Effector CD8-positive, alpha-beta T cell (primary cell): Measurements from ENCODE around the gene NLK.

ENCODE experiments used
- DNase-seq: peaks from one replicate; lab custom pipeline; 2025; lab: John Stamatoyannopoulos, UW

NLK gene

DNA sequence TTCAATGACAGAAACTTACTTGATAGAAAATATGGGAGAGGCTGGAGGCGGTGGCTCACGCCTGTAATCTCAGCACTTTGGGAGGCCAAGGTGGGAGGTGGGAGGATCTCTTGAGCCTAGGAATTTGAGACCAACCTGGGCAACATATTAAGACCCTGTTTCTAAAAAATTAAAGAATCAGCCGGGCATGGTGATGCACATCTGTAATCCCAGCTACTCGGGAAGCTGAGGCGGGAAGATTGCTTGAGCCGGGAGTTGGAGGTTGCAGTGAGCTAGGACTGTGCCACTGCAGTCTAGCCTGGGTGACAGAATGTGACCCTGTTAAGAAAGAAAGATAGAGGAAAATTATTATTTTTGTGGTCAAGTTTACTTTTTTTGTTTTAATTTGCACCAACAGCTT is 2.1 kb upstream of the NLK start:
- DNase-seq = no peak

DNA sequence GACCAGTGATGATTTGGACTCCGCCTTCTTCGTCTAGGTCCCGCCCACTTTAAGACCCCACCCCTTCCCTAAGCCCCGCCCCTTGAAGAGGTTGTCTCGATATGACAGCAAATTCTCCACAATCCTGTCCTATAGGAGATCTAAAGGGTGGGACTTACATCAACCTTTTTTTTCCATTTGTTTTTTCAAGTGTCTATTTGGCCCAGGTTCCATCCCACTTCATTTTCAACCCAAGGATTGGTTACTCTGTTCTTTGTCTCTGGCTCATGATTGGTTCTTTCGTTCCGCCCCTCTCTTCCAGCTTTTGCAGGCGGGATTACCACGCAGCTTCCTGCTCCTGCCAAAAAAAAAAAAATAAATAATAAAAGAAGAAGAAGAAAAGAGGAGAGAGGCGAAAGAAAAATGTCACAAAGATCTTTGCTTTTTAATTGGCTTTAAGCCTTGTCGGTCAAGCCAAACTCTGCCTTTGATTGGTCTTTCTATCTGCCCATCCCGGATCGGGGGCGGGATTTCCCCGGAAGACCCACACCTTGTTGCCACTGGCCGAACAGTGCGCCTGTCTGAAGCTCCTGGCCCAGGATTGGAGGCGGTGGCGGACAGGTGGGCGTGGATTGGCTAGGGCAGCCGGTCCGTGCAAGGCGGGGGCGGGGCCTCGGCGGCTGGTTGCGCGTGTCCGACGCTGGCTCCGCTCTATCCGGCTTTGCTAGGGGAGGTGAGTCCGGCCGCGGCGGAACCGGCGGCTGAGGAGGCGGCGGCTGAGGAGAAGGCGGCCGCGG is 1.2 kb upstream of the NLK start:
- peak; percentile 97 for DNase-seq

- DNase-seq = no peak
Observed at GRCh38 chr17:28041844-28042656, 427 bp upstream of the NLK start.

GRCh38 chr17:28042721-28043291 is 329 bp downstream of the NLK start:
- no peak for DNase-seq

- DNase-seq = no peak
Observed at GRCh38 chr17:28043296-28043695, 819 bp downstream of the NLK start.

DNA sequence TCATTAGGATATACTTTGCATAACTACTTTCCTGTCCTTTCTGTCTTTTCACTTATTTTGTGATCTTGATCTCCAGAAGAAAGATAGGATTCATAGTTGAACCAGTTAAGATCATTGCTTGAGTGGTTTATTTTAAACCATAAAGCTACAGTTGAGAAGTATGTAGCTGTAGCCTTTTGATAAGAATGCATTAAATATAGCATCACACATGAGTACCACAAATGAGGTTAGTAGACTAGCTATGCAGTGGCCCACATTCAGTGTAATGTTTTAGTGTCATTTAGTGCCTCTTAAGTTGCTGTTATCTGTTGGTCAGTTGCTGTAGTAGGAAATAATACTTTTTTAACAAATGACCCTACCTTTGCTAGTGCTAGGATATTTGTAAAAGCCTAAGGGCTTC is 1.3 kb downstream of the NLK start:
- no peak for DNase-seq

DNA sequence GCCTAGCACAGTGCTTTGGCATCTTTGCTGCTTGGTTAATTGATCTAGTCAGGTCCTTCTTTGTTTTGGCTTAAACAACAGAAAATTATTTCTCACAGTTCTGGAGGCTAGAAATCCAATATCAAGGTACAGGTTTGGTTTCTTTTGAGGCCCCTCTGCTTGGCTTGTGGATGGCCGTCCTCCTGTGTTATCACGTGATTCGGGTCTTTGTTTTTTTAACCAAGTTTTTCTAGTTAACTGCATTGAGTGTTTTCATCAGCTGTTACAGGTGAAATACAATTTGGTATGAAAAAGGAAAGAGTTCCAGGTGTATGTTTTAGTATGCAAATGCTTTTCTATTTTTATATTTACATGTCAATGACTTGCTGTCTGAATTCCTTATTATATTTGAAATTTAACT is 2.8 kb downstream of the NLK start:
- DNase-seq = no peak

DNA sequence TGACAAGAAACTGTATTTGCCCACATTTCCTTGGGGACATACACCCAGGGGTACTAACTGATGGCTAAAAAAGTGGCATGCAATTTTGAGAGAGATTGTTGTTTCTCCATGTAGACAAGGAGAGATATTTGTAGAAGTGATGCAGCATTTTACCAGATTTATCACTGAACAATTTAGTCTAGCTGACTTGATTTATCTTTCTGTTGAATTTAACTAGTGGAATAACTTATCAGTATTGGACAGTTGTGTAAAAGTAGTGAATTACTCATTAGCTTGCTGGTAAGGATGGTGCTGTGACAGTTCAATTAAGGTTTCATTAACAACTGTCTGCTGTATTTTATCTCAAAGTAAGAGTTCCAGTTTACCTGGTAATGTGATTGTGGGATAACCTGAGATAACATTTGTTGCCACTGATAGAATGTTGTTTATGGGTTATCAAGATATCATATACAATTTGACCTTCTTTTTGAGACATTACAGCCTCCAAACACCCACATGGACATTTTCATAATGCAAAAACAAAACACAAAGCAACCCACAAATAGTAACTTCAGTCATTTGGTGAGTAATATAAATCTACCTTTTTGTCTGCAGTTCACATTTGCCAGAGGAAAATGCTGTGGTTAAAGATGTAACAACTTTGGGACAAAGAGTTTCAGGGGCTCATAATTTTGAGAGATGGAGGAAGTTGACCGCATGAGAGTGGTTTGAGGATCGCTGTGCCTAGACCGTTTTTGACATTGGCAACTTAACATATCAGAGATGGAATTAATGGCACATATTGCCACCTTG is 3.8 kb downstream of the NLK start:
- DNase-seq = no peak

DNA sequence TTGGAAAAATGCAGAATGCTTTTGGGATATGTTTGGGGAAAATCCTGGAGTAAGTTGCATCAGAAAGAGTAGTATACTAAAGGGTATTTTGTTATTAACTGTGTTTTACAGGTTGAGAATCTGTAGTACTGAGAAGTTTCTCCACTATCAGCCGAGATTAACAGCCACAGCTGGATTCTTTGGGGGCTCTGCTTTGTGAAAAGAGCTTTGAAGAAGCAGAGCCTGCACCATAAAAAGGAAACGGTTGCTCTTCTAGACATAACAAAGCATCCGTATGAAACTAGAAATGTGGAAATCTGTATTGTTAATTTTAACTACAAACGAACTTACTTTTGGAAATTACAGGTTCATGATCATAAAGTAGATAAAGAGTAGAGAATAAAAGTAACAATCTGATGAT is 5.3 kb downstream of the NLK start:
- DNase-seq = no peak

DNA sequence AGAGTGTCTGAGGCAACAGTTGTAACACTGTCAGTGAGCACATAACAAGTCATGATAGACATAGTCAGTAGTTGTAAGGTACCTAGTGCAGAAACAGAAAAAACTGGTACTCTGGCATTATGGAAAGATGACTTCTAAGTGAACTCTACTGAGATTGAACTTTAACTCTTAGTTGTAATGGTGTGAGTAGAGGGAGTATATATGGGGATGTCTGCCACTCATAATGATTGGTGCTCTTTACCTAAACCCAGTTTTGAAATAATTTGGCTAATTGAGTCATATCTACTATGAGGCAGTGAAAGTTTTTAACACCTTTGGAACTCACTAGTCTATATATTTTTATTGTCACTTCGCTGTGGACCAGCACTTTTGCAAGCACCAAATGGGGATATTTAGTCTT is 6.6 kb downstream of the NLK start:
- DNase-seq = no peak

- no peak for DNase-seq
Observed at GRCh38 chr17:28053044-28053670, 10.7 kb downstream of the NLK start.

GRCh38 chr17:28053725-28054124 is 11.2 kb downstream of the NLK start:
- no peak for DNase-seq

DNA sequence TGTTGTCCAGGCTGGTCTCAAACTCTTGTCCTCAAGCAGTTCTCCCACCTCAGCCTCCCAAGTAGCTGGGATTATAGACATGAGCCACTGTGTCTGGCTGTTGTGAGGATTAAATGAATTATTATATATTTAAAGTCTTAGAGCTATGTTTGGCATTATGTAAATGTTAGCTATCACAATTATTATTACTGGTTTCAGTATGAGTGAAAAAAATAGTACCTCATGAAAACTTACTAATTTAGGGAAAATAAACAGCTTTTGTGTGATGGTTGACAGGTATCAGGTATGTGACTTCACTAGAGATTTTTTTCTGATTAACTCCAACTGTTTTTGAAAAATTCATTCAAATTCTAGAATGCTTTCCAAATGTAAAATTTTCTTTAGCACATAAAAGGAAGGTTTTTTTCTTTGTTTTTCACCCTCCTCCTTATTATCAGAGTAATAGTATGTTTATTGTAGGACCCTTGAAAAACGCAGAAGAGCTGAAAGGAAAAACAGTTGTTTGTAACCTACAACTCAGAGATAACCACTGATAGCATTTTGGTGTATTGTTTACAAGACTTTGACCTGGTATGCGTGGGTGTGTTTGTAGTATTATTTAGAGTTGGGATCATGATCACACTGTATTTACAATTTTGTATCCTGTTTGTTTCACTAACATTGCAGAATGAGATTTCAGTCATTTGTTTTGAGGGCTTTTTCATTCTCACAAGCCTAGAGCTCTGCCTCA is 13.2 kb downstream of the NLK start:
- DNase-seq = no peak

DNA sequence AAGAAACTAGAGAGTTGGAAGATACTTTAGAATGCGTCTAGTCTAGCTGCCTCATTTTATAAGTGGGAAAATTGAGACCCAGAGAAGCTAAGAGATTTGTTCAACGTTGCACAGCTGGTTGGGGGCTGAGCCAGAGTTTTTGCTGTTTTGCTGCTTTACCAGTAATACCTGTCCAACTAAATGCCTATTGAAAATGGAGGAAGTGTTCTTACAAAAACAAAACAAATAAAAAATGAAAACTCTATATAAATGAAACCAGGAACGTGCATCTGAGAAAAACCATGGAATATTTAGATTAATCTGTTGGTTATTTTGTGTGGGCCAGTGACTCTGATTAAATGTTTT is 13.8 kb downstream of the NLK start:
- DNase-seq = no peak

DNA sequence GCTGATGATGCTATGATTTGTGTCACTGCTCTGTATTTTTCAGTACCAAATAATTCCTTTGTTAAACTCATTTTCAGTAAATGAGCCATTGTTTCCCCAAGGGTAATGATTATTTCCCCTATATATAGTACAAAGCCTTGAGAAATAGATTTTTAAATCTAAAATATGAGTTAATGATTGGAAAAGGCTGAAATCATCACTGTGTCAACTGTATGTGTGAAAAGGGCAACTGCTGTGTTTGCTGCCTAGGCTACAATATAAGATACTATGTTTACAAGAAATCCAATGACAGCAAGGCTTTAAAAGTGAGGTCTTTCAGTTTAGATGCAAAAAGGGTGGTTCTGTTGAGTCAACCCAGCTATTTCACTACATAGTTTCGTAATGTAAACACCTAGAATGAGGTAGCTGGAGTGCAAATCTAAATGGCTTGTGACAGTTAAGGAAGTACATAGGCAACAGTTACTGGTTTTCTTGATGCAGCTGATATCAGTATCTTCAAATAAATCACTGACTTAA is 15.3 kb downstream of the NLK start:
- no peak for DNase-seq

DNA sequence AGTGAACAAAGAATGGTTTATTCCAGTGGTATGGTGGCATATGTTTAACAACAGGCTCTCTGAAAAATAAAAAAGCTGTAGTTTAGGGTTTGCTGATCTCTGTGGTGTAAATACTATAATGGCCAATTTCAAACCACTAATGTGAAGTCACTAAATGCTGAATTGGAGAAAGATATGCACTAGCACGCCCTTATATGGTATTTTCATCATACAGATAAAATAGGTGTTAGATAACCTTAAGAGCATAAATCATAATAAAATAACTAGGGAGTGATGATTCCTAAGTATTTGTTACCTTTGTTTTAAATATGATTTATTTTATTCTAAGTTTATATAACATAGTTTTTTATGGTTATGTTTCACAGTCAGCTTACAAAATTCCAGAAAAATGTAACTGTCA is 17.2 kb downstream of the NLK start:
- DNase-seq = no peak

DNA sequence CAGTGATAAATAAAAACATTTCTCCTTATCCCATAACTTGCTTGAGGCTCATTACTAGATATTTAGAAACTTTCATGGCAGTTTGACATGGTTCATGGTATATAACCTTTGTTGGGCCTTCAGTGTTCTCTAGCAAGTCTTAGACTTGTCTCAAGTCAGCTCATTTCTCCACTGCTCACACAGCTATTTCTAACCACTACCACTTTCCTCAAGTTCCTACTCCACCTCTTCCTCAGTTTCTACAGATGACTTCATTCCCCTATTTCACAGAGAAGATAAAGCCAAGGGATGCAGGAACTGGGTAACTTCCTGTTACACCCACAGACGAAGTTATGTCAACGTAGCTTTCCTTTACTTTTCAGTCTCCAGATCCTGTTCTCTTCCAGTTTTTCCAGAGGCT is 23.2 kb downstream of the NLK start:
- DNase-seq = no peak

- DNase-seq = no peak
Observed at GRCh38 chr17:28069061-28069460, 26.6 kb downstream of the NLK start.

DNA sequence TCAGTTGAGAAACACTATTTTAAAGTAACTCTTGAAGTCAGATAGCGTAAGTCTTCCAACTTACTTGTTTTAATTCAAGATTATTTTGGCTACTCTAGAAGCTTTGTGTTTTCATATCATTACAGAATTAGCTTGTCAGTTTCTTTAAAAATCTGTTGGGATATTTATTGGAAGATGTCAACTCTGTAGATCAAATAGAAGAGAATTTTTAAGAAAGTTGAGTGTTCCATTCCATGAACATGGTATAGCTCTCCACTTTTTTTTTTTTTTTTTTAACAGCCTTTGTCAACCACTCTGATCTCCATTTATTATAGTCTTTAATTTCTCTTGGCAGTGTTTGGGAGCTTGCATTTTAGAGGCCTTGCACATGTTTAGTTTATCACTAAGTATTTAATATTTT is 28.7 kb downstream of the NLK start:
- DNase-seq = no peak

DNA sequence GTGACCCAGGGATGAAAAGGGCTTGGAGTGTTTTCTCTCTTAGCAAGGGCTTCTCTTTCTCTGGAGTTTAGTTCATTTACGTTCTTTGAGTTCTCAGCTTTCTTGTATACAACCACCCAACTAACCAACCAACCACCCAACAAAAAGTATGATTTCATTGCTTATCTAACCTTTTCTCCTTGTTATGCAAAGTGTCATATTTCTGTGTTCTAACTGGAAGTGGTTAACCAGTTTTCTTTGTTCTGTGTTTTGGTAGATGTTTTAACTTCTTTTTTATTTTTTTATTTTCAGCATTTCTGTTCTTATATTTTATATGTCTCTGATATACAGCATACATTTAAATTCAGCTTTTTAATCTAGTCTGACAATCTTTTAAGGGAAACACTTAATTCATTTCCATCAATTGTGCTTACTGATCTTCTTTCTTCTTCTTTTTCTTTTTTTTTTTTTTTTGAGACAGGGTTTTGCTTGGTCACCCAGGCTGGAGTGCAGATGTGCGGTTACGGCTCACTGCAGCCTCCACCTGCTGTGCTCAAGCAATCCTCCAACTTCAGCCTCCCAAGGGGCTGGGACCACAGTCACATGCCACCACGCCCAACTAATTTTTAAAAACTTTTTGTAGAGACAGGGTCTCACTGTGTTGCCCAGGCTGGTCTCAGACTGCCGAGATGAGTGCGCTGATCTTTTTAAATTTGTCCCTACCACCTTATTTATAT is 29.6 kb downstream of the NLK start:
- DNase-seq = no peak
